Sciatic nerve (tissue), 2 donors: Measurements from ENCODE around the gene TNFSF9. TPM values are rescaled to one million over a fixed set of nuclear protein-coding genes. Genes with fewer than 3 reads are reported as not detected.
"Not testable (repeated sequence)": the region's sequence is repeated elsewhere in the genome, so short reads cannot be mapped to it uniquely, and the experiment has no call there.

Experiments used
- ATAC-seq: fragments of 200-7000 bp; cut with Tn5 transposase; one replicate; pipeline ENCODE4 v1.9.1; 2020; ENCODE audit warnings: mild to moderate bottlenecking, moderate library complexity
- DNase-seq: peaks from one replicate; pipeline ENCODE4 v3.0.0-alpha.2; 2020; ENCODE audit warnings: low spot score
- intact Hi-C: fragments of 100-400 bp; cut with DNase I; formaldehyde crosslinking; loops from one replicate; pipeline ENCODE4 v1.14.2; 2022
- total RNA-seq: library from RNA; stranded (reverse); fragmentation: NEBNext Ultra II Directional; extraction: Animal tissue kit (Norgen Biotek cat#: 25700); gene quantifications from one replicate; pipeline ENCODE4 v1.2.1, GENCODE V29; 2021
- donor health status: DM: no; HTN: no; CAD: no.
- donor health status: DM: no; HTN: no; CAD: no.

TNFSF9 gene
- total RNA-seq, 1 donor from 2014 or later, result 0.62 TPM

DNA sequence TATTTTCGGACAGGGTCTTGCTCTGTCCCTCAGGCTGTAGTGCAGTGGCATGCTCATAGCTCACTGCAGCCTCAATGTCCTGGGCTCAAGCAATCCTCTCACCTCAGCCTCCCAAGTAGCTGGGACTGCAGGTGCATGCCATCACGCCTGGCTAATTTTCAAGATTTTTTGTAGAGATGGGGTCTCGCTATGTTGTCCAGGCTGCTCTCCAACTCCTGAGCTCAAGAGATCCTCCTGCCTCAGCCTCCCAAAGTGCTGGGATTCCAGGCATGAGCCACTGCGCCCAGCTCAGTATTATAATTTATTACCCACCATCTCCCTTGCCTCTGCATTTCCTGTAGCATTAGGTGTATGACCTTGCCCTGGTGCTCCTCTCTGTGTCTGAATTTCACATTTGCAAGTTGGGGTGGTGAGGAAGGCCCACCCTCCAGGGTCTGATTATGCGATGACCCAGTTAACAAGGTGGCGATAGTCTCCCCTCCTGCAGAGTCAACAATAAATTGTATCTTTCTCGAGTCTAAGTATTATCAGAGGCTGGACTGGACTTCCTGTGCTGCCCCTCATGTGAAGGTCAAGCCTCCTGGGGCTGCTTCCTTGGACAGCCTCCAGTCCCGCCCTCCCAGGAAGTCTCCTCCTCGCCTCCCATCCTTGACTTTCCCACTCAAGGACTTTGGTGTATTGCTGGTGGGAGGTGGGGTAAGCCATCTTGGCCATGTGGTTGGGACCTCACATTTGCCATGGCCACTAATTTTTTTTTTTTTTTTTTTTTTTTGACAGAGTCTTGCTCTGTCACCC, 27.2 kb upstream of the TNFSF9 start:
- no peak for DNase-seq
- intact Hi-C loops, result no loop called here
- ATAC-seq, result no peak

GRCh38 chr19:6508028-6508771, 22.6 kb upstream of the TNFSF9 start:
- intact Hi-C loops, ATAC-seq, DNase-seq: not testable (repeated sequence)

DNA sequence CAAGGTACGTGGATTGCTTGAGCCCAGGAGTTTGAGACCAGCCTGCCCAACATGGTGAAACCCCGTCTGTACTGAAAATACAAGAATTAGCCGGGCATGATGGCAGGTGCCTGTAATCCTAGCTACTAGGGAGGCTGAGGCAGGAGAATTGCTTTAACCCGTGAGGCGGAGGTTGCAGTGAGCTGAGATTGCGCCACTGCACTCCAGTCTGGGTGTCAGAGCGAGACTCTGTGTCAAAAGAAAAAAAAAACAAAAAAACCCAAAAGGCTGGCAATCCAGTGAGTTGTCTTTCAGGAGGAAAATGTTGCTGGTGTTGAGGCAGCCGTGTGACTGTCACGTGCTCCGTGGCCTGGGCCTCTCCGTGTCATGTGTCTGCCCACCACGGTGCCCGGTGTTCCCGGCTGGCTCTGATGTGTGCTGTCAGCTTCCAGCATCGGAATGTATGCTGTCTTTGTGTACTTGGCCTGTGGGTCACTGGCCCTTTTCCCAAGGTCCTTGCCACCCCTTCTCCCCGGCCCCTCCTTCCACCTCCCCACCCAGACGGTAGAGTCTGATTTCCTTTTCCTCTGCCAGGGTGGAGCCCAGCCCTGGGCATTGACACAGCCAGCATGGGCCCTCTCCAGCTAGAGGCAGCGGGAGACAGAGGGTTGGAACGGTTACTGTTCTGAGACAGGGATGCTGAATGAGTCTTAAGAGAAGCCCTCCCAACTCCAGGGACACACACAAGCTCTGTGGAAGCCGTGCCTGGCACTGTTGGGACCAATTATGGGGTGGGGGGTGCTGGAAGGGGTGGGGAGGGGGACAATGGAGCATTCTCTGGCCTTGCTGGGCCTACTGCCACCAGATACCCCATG, 21.5 kb upstream of the TNFSF9 start:
- DNase-seq (peak; percentile 75), ATAC-seq (peak; percentile 88)
- intact Hi-C loops, result no loop called here

GRCh38 chr19:6510618-6511017, 20.2 kb upstream of the TNFSF9 start:
- ATAC-seq (no peak), DNase-seq (no peak)
- intact Hi-C loops, result no loop called here

DNA sequence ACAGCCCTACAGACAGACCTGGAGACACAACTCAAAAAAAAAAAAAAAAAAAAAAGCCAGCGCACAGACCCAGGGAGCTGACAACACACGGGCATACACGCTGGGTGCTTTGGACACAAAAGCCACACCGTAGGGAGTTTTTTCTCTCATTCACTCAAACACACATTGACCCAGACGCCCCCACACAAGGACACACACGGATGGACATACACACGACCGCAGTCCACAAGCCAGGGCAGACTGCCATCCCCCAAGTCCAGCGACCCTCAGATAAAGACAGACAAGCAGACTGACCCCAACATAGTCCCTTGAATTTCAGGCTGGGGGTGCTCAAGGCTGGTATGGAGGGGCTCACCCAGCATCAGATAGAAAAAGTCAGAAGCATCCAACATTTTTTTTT, 16.7 kb upstream of the TNFSF9 start:
- ATAC-seq (no peak), DNase-seq (no peak)
- intact Hi-C loops, result no loop called here

DNA sequence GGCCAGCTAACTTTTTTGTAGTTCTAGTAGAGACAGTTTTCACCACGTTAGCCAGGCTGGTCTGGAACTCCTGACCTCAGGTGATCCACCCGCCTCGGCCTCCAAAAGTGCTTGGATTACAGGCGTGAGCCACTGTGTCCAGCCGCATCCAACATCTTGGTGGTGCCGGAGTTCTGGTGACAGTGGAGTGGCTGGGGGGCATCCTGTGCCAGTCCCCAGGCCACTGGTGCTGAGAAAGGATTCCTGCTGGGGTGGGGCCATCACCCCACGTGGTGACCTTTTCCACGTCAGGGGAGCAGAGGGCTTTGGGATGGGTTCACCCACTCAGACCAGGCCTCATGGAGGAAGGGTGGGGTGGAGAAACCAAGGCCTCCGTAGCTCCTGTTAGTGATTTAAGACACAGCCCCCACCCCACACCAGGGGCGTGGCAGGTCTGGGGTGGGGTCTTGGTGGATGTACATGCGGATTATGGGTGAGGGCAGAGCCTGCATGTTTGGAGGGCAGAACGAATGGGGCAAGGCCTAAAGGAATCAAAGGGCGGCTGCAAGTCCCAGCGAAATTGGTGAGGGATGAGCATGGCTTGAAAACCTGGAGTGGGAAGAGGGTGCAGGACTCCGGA, 15.8 kb upstream of the TNFSF9 start:
- intact Hi-C loops, result no loop called here
- DNase-seq (no peak), ATAC-seq (no peak)

DNA sequence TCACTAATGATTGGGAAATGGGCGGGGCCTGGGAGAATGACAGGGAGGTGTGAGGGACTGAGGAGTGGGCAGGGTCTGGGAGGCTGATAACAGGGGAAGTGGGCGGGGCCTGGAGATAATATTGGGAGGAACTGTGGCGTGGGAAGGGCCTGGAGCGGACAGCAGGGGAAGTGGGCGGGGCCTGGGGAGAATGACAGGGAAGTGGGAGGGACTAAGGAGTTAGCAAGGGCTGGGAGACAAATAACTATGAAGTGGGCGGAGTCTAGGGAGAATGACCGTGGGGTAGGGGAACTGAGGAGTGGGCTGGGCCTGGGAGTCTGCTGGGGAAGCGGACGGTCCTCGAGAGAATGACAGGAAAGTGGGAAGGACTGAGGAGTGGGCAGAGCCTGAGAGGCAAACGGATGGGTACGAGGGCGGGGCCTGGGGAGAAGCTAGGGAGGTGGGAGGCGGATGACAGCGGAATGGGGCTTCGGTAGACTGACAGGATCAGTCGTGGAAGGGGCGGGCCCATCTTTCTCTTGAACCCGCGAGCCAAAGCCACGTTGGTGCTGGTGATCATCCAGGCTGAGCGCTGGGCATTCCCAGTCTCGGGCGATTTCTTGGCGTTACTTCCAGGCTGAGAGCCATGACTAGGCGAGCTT, 14.7 kb upstream of the TNFSF9 start:
- ATAC-seq (peak; percentile 91), DNase-seq (peak; percentile 94)
- intact Hi-C loops, result loop anchor here (2.0 kb wide), 1 partner anchor 117 kb away; no protein-coding TSS in a partner anchor

- DNase-seq (peak; percentile 94), ATAC-seq (peak; percentile 94)
- intact Hi-C loops, result loop anchor here (2.0 kb wide), 1 partner anchor 116 kb away; no protein-coding TSS in a partner anchor
Observed at GRCh38 chr19:6516659-6517291, 14.1 kb upstream of the TNFSF9 start.

DNA sequence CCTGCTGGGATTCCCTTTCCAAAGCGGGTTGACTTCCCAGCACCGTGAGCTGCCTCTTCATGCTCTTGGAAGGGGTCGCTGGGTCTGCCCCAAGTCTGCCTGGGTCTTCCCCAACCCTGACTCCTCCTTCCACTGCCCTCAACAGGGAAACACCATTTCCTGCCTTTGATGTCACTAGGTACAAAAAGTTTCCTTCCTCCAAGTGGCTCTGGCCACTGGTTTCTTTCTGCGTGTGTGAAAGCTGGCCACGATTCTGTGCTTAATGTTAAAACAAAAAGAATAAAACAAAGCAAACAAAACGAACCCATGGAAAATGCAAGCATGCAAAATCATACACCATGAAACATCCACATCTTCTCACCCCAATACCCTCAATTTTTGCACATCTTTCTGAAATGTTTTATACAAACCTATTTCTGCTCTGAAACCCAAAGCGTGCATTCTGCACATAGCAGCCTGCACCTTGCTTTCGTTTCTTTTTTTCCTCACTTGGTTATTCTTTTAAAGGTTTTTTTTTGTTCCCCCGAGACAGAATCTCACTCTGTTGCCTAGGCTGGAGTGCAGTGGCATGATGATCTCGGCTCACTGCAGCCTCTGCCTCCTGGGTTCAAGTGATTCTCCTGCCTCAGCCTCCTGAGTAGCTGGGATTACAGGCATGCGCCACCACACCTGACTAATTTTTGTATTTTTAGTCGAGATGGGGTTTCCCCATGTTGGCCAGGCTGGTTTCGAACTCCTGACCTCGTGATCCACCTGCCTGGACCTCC, 12.5 kb upstream of the TNFSF9 start:
- intact Hi-C loops, result no loop called here

GRCh38 chr19:6519289-6519688, 11.5 kb upstream of the TNFSF9 start:
- DNase-seq (no peak), ATAC-seq (no peak)
- intact Hi-C loops, result no loop called here

More for the DNA sequence above, 12.5 kb upstream of the TNFSF9 start:
- DNase-seq, result no peak
- ATAC-seq, result no peak

GRCh38 chr19:6521718-6522646, 8.8 kb upstream of the TNFSF9 start:
- DNase-seq (no peak), ATAC-seq (peak; percentile 27)
- intact Hi-C loops, result no loop called here

- ATAC-seq (no peak), DNase-seq (no peak)
- intact Hi-C loops, result no loop called here
Observed at GRCh38 chr19:6522712-6523111, 8.1 kb upstream of the TNFSF9 start.

DNA sequence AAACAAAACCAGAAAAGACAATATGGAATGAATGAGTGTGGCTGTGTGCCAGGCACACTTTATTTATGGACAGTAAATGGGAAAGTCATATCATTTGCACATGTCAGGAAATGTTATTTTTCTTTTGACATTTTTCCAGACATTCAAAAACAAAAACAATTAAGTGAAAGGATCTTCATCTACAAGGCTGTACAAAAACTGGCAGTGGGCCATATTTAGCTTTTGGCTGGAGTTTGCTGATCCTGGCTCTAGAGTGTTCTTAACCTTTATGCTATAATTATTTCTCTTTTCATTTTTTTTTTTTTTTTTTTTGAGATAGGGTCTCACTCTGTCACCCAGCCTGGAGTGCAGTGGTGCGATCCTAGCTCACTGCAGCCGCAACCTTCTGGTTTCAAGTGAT, 6.5 kb upstream of the TNFSF9 start:
- DNase-seq (no peak), ATAC-seq (no peak)
- intact Hi-C loops, result no loop called here

DNA sequence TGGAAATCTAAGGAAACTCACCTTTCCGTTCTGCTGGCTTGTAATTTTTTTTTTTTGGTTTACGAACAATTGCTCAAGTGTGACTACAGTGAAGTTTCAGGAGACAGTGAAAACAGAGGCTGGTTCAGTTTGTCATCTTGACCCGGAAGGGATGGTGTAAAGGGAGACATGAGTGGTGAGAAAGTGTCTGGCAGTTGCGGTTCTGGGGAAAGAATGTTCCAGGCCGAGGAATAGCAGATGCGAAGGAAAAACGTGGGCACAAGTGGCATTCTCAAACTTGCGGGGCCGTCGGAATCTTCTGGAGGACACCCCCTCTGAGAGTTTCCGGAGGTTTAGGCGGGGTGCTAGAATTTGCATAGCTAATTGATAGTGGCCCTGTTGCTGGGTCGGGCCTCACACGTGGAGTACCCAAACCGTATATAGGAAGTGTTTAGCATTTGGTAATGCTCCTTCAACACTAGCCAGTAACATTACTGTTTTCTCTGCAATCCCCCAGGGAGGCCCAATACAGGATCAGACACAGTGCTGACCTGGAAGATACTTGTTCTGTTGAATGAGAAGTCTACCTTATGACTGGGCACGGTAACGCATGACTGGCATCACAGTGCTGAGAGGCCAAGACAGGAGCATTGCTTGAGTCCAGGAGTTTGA, 2.8 kb upstream of the TNFSF9 start:
- ATAC-seq, result no peak
- DNase-seq, result no peak
- intact Hi-C loops, result no loop called here

DNA sequence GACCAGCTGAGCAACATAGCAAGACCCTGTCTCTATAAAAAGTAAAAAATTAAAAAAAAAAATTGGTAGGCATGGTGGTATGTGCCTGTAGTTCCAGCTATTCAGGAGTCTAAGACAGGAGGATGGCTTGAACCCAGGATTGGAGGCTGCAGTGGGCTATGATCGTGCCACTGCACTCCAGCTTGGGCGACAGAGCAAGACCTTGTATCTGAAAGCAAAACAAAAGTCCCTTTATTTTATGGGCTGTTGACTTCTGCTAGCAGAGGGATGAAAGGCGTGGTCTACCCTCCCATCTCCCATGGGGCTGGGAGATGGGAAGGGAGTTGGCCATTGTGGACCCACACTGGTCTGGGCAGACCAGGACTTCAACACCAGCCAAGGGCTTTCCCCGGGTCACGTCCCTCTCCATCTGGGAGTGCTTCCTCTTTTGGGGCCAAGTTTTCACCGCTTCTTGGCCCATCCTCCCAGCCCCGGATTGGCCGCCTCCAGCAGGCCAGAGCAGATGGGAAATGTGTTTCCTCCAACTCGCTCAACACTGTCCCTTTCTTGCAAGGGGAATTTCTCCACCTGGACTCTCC, 2.2 kb upstream of the TNFSF9 start:
- ATAC-seq, result peak; percentile 59
- DNase-seq, result peak; percentile 69
- intact Hi-C loops, result no loop called here
